Measurements from ENCODE around the gene SLC9A5. TPM values are rescaled to one million over a fixed set of nuclear protein-coding genes. Genes with fewer than 3 reads are reported as not detected.

Gene SLC9A5
- total RNA-seq, 1 donor from 2014 or later = 13.5 TPM

- no peak for DNase-seq (ENCODE audit: low spot score in 2 of 2)
- Histone ChIP-seq H3K4me3 (no peak overlapping the region), H3K36me3 (no peaks in the 10 kb centered on the region), H3K4me1 (no peaks in the 10 kb centered on the region), H3K27me3 (no peaks in the 10 kb centered on the region), H3K9me3 (no peaks in the 10 kb centered on the region), H3K27ac (no peak overlapping the region)
- TF ChIP-seq CTCF (IDR thresholded peaks at IDR 0.05) = no peak
- intact Hi-C loops (cut with DNase I) = loop anchor here (10.0 kb wide), 1 partner anchor 108 kb away; the partner anchor contains the start of gene TPPP3
Observed at GRCh38 chr16:67286441-67287235, 37.9 kb downstream of the SLC9A5 start.

GRCh38 chr16:67287960-67288359, 39.2 kb downstream of the SLC9A5 start:
- H3K36me3 ChIP-seq = no peaks in the 10 kb centered on the region
- no peak overlapping the region for H3K27ac ChIP-seq
- no peaks in the 10 kb centered on the region for H3K27me3 ChIP-seq
- H3K4me3 ChIP-seq = no peak overlapping the region
- no peaks in the 10 kb centered on the region for H3K9me3 ChIP-seq
- no peak for TF ChIP-seq CTCF (IDR thresholded peaks at IDR 0.05)
- no peak for DNase-seq (ENCODE audit: low spot score in 2 of 2)
- intact Hi-C loops (cut with DNase I) = loop anchor here (10.0 kb wide), 1 partner anchor 107 kb away; the partner anchor contains the start of gene TPPP3
- H3K4me1 ChIP-seq = no peaks in the 10 kb centered on the region

- no peak overlapping the region for H3K27ac ChIP-seq
Observed at GRCh38 chr16:67291461-67291860, 42.7 kb downstream of the SLC9A5 start.

GRCh38 chr16:67294171-67294757, 45.5 kb downstream of the SLC9A5 start:
- no peak for TF ChIP-seq CTCF (IDR thresholded peaks at IDR 0.05)

More at GRCh38 chr16:67291461-67291860, 42.7 kb downstream of the SLC9A5 start:
- H3K27me3 ChIP-seq = no peaks in the 10 kb centered on the region
- H3K9me3 ChIP-seq = no peaks in the 10 kb centered on the region
- no peak for TF ChIP-seq CTCF (IDR thresholded peaks at IDR 0.05)
- no peak overlapping the region for H3K4me3 ChIP-seq
- H3K36me3 ChIP-seq = no peaks in the 10 kb centered on the region
- intact Hi-C loops (cut with DNase I) = no loop called here
- no peaks in the 10 kb centered on the region for H3K4me1 ChIP-seq
- DNase-seq (ENCODE audit: low spot score in 2 of 2) = no peak

GRCh38 chr16:67294938-67295361, 46.2 kb downstream of the SLC9A5 start:
- TF ChIP-seq CTCF (IDR thresholded peaks at IDR 0.05) = no peak
- Histone ChIP-seq H3K27ac (no peak overlapping the region), H3K27me3 (no peaks in the 10 kb centered on the region), H3K36me3 (no peaks in the 10 kb centered on the region), H3K4me3 (no peak overlapping the region), H3K9me3 (no peaks in the 10 kb centered on the region), H3K4me1 (no peaks in the 10 kb centered on the region)
- DNase-seq (ENCODE audit: low spot score in 2 of 2) = no peak
- intact Hi-C loops (cut with DNase I) = no loop called here

More at GRCh38 chr16:67294171-67294757, 45.5 kb downstream of the SLC9A5 start:
- H3K27ac ChIP-seq = no peak overlapping the region
- no peak overlapping the region for H3K4me3 ChIP-seq
- no peaks in the 10 kb centered on the region for H3K9me3 ChIP-seq
- DNase-seq (ENCODE audit: low spot score in 2 of 2) = no peak
- H3K27me3 ChIP-seq = no peaks in the 10 kb centered on the region
- H3K4me1 ChIP-seq = no peaks in the 10 kb centered on the region
- intact Hi-C loops (cut with DNase I) = no loop called here
- H3K36me3 ChIP-seq = no peaks in the 10 kb centered on the region
